A172 (cell line): ENCODE measurements around the gene SLC29A3. TPM values are rescaled to one million over a fixed set of nuclear protein-coding genes. Genes with fewer than 3 reads are reported as not detected.
A peak's percentile ranks its signal among the peaks of the same experiment; 100 is the strongest.
"Not testable (repeated sequence)": the region's sequence is repeated elsewhere in the genome, so short reads cannot be mapped to it uniquely, and the experiment has no call there.

Experiments used
- DNase-seq: peaks from one replicate; pipeline ENCODE4 v3.0.0-alpha.2; 2015; ENCODE audit warnings: low spot score
- total RNA-seq: library from RNA; depleted of rRNA; stranded (reverse); fragments of >200 nt; shearing (Covaris generic); gene quantifications from 2 replicates; pipeline ENCODE4 v1.2.3, GENCODE V29; 2014; rRNA removed

The SLC29A3 gene
- 0.72 and 1.9 TPM in 2 replicates for total RNA-seq

GRCh38 chr10:71319042-71319799, at the start of gene SLC29A3:
Gene SLC29A3, plus strand, starts transcription at chr10:71319259. Its CDS starts 51 bp downstream, at chr10:71319310.
- peak; percentile 64 for DNase-seq

GRCh38 chr10:71269301-71270288, 49.5 kb upstream of the SLC29A3 start:
- DNase-seq = no peak

- peak; percentile 76 for DNase-seq
Measured at GRCh38 chr10:71270301-71271220, 48.5 kb upstream of the SLC29A3 start.

DNA sequence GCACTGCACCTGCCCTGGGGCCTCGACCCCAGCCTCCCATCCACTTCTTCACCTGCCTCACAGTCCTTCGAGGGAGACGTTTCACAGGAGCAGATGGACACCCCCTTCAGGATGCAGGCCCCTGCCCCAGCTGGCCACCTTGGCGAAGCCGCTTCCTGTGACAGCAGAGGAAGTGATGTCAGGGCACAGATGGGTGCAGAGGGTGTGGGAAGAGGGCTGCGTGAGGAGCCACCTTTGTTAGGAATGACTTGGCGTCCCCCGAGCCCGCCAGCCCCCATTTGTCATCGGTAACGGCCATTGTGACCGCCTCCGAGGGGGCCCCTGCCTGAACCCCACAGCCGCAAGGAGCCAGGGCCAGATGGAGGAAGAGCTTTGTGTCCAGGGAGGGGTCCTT, 47.4 kb upstream of the SLC29A3 start:
- DNase-seq = no peak

- DNase-seq = peak; percentile 73
Measured at GRCh38 chr10:71272056-71272771, 46.8 kb upstream of the SLC29A3 start.

DNA sequence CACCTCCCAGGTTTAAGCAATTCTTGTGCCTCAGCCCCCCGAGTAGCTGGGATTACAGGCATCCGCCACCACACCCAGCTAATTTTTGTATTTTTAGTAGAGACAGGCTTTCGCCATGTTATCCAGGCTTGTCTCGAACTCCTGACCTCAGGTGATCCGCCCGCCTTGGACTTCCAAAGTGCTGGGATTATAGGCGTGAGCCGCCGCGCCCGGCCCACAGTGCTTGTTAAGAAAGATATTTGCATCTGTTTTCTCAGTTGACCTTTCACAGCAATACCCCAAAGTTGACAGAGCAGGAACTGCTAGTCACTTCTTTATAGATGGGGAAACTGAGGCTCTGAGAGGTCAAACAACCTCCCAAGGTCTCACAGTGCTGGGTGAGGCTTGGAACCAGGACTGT, 46.1 kb upstream of the SLC29A3 start:
- DNase-seq = not testable (repeated sequence)

DNA sequence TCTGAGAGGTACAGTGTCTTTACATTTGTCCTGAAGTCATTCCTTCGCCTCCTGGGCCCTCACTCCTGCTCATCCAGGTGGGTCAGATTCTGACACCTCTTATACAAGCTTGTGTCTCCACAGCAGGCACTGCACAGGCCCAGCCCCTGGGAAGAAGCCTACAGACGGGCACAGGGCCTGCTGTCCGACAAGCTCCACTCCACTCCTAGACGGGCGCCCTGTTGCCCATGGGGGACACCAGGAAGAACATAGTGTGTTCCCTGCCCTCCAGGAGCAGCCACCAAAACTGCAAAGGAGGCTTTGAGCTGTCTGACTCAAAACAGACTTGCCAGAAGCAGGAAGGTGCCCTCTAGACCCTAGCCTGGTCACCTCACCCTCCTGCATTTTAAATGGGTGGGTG, 45.6 kb upstream of the SLC29A3 start:
- DNase-seq = no peak

DNA sequence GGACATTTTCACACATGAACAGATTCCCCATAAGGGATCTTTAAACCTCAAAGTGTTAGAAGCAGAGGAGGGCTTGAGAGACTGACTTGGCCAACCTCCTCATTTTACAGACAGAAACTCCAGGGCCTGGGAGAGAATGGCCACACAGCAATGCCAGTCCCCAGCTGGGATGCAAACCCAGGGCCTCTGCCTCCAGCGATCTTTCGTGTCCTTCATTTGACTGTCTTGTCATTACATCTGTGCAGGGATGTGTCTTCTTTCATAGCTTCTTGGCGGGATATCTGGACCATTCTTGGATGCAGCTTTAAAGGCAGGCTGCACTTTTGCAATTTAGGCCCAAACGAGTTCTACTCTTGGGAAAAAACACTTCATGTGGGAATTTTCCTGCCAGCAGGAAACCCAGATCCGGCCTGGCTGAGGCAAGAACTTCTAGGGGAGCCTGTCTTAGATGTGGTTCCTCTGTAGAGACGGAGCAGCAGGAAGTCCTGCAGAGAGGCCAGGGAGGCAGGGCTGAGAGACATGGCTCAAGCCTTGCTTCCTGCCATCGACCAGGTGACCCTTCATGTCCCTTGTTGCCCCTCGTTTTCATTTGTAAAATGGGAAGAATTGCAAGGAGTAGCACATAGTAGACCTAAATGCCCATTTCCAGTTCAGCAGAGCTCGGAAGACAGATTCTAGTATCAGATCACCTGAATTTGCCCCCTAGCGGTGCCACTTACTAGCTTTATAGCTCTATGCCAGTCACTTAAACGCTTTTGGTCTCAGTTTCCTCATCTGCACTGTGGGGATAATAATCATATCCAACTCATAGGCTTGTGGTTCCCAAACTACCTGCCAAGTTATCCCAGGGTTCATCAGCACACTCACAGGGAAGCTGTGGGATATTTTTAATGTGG, 43.9 kb upstream of the SLC29A3 start:
- no peak for DNase-seq

- no peak for DNase-seq
Measured at GRCh38 chr10:71276873-71277272, 42.2 kb upstream of the SLC29A3 start.

- no peak for DNase-seq
Measured at GRCh38 chr10:71277914-71278665, 41.0 kb upstream of the SLC29A3 start.

GRCh38 chr10:71278691-71279588, 40.1 kb upstream of the SLC29A3 start:
- DNase-seq = no peak

GRCh38 chr10:71279590-71280170, 39.4 kb upstream of the SLC29A3 start:
- no peak for DNase-seq

DNA sequence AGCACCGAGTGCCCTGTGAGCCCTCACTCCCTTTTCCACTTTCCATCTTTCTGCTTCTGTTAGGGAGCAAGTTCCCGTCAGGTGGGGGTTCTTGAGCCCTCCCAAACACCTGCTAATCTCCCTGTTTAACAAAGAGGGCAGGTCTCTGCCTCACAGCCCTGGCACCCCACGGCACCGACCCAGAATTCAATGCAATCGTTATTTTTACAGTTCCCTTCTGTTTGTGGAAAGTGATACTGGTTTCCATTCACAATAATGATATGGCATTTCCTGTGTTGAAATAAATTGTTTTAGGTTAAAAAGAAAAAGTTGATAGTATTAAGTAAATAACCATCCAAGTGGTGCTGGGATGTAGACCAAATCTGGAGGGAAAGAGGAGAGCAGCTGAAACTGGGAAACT, 38.8 kb upstream of the SLC29A3 start:
- DNase-seq = no peak

GRCh38 chr10:71280825-71281224, 38.2 kb upstream of the SLC29A3 start:
- DNase-seq = no peak

DNA sequence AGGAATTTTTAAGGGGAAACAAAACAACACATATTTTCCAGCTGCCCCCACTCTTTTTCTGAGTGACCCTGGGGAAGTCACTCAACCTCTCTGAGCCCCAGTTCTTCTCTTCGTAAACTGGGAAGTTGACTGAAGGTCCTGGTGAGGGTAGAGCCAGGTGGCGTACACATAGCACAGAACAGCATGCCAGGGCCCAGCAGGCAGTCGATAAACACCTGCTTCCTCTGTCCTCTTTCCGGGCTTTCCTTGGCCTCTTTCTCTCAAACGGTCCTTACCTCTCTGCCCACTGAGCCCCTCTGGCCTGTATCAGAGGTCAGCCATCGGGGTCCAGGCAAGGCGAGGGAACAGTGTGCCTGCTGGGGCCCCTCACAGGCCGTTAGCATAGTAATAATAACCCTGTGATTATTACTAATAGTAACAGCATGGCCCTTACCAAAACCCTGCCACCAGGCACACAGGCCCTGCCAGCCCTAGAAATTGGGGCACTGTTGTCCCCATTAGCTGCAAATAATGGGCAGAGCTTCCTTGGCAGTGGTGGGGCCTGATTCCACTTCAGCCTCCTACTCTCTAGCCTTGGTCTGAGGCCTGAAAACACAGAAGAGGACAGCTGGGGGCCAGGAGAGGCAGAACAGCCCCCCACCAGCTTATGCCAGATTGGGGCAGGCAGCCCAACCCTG, 37.3 kb upstream of the SLC29A3 start:
- no peak for DNase-seq

DNA sequence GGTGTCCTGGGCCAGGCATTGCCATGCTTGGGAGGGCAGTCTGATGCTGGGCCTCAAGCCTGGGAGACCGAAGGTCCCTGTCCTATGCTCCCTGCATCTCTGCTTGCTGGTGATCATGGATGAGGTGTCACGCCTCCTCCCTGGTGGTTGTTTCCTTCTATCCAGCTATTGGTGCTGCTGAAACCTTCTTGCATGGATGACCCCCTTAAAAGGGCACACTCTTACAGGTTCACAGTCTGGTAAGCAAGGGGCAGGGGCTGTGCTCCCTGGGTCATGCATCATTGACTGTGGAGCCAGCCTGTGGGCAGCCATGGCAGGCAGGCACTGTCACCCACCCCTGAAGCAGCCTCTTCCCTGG, 36.8 kb upstream of the SLC29A3 start:
- DNase-seq = no peak

- DNase-seq = no peak
Measured at GRCh38 chr10:71283410-71283809, 35.6 kb upstream of the SLC29A3 start.
